HEK293T (cell line): ENCODE measurements around the gene FDX1.

Source experiments
- BHLHE40 ChIP-seq: fragments of 450-650 bp; IDR thresholded peaks from 2 replicates; pipeline ENCODE4 v1.6.1; 2016; ENCODE audit warnings: mild to moderate bottlenecking, moderate library complexity, borderline replicate concordance
- L3MBTL2 ChIP-seq: fragments of 450-650 bp; conservative IDR thresholded peaks from 2 replicates; pipeline ENCODE4 v1.6.1; 2016; ENCODE audit warnings: mild to moderate bottlenecking

- no peak for TF ChIP-seq BHLHE40
- no peak for TF ChIP-seq L3MBTL2
Measured at GRCh38 chr11:110473706-110474105, 44.0 kb downstream of the FDX1 start.
